ENCODE measurements around the gene MMADHC.

GRCh38 chr2:149556452-149556851 is 31.1 kb downstream of the MMADHC start:
- TF ChIP-seq CTCF (IDR thresholded peaks at IDR 0.05; ENCODE audit: low read depth, low read length, missing input control): no peak
- no peak for TF ChIP-seq SP1 (IDR thresholded peaks at IDR 0.05)
- no peak for TF ChIP-seq MAX (IDR thresholded peaks at IDR 0.05)
- TF ChIP-seq JUND (IDR thresholded peaks at IDR 0.05): no peak
- TF ChIP-seq REST (IDR thresholded peaks at IDR 0.05): no peak
- no peak for TF ChIP-seq HNF4G (IDR thresholded peaks at IDR 0.05)
- TF ChIP-seq YY1 (IDR thresholded peaks at IDR 0.05): no peak
- no peak for TF ChIP-seq RAD21 (IDR thresholded peaks at IDR 0.05)
- no peak for TF ChIP-seq EGR1 (IDR thresholded peaks at IDR 0.05; ENCODE audit: low read depth in 2 of 2)
- TF ChIP-seq ATF3 (IDR thresholded peaks at IDR 0.05): no peak
- no peak for TF ChIP-seq TAF1 (conservative IDR thresholded peaks at IDR 0.05)
- TF ChIP-seq ZBTB33 (IDR thresholded peaks at IDR 0.05): no peak
- no peak for TF ChIP-seq FOXA1 (IDR thresholded peaks at IDR 0.05)

All from liver (tissue), 3 donors.